Body of pancreas (tissue), 4 donors: ENCODE data around the gene PFKFB4.

Experiments used
- CTCF ChIP-seq, 7 experiments: fragments of 450-650 bp in 4 of 7; fragments of 200-600 bp in 3 of 7; sonication (generic) in 3 of 7; IDR thresholded peaks; one replicate each; pipeline ENCODE4 v1.5.1; 2016 to 2019; ENCODE audit warnings: antibody characterized with exemption in 7 of 7
- POLR2A ChIP-seq, 3 donors: fragments of 450-650 bp; IDR thresholded peaks; one replicate each; pipeline ENCODE4 v1.6.1; 2016; ENCODE audit warnings: antibody characterized with exemption in 3 of 3, mild to moderate bottlenecking in 2 of 3

GRCh38 chr3:48493203-48493501 is 63.5 kb downstream of the PFKFB4 start:
- TF ChIP-seq CTCF (IDR thresholded peaks at IDR 0.05) = no peak
- TF ChIP-seq POLR2A (IDR thresholded peaks at IDR 0.05) = no peak
